Germinal center (tissue), 1 donor: ENCODE measurements around the gene RAD23B.
A peak's percentile ranks its signal among the peaks of the same experiment; 100 is the strongest.

Experiments used
- DNase-seq: peaks from one replicate; pipeline ENCODE4 v3.0.0; 2012; ENCODE audit warnings: mixed read lengths, low spot score

Gene RAD23B

GRCh38 chr9:107269254-107269653, 13.8 kb upstream of the RAD23B start:
- DNase-seq, result no peak

DNA sequence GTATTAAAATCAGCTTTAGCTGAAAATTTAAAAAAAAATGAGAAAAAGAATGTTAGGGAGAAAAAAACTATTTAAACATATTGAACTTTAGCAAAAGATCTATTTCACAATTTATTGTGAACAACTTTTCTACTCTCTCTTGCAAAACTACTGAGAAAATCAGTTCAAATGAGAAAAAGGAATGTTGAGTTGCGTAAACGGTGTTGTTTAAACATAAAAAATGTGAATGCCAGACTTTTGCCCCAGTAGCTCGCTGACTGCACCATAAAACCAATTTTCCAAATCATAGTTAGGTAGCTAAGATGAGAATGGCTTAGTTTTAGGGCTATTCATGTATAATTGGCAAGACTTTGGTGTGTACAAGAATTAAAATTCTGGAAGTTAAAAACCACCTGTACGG, 13.4 kb upstream of the RAD23B start:
- DNase-seq, result no peak

DNA sequence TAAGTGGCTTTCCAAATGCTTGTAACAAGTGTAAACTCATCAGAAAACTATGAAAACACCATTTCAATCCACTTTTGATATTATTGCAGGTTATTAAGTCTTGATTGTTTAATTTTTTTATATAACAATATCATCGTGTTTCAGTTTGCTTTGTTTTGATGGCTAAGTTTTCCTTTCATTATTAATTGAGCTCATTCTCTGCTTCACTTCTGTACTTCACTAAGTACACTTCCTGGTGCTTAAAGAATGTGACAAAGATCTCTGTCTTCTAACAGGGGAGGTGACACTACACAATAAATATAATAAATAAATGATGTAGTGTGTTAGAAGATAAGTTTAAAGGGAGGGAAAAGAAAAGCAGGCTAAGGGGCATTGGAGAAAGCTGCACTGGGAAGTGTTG, 13.0 kb upstream of the RAD23B start:
- no peak for DNase-seq

- DNase-seq, result no peak
Measured at GRCh38 chr9:107270580-107270979, 12.5 kb upstream of the RAD23B start.

DNA sequence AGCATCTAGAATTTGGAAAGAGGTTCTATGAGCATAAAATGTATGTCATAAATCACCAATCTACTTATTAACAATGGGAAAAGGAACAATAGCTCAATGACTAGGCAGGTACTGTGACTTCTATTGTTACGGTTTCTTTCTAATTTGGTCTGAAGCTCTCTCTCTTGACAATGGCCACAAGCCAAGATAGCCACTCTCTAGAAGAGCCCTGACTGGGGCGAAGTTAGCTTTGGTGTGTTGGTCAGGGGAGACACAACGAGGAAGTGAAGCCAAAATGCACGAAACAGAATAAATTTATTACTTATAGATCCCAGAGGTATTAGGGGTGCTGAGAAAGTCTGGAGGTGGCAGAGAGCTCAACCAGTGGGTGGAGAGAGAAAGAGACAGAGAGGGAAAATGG, 9.4 kb upstream of the RAD23B start:
- no peak for DNase-seq

- DNase-seq, result no peak
Measured at GRCh38 chr9:107274096-107274495, 9.0 kb upstream of the RAD23B start.

DNA sequence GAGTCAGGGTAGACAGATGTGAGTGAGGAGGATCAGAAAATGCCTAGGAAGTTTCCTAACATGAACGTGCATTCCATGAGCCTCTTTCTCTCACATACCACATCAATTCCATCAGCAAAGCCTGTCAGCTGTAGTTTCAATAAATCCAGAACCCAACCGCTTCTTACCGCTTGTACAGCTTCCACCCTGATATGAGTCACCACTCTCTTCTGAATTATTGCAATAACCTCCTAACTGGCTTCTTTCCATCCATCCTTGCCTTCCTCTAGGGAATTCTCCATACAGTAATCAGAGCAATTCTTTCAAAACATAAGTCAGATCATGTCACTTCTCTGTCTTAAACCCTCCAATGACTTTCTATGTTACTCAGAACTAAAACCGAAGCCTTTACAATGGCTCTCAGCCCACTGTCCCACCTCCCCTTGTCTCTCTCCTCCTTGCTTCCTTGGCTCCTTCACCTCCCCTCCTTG, 8.1 kb upstream of the RAD23B start:
- DNase-seq, result no peak

- DNase-seq, result no peak
Measured at GRCh38 chr9:107275530-107275929, 7.5 kb upstream of the RAD23B start.

GRCh38 chr9:107276966-107277710, 5.9 kb upstream of the RAD23B start:
- DNase-seq, result no peak

- no peak for DNase-seq
Measured at GRCh38 chr9:107277801-107278200, 5.3 kb upstream of the RAD23B start.

DNA sequence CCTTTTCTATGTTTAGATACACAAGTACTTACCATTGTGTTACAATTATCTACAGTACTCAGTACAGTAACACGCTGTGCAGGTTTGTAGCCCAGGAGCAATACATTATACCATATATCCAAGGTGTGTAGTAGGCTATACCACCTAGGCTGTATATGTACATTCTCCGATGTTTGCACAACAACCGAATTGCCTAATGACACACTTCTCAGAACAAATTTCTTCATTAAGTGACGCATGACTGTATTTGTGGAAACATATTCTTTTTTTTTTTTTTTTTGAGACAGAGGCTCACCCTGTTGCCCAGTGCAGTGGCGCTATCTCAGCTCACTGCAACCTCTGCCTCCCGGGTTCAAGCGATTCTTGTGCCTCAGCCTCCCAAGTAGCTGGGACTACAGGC, 4.0 kb upstream of the RAD23B start:
- DNase-seq, result no peak

GRCh38 chr9:107280543-107280942, 2.5 kb upstream of the RAD23B start:
- no peak for DNase-seq

GRCh38 chr9:107281184-107281583, 1.9 kb upstream of the RAD23B start:
- DNase-seq, result peak; percentile 22

GRCh38 chr9:107281922-107282667, 984 bp upstream of the RAD23B start:
- no peak for DNase-seq

DNA sequence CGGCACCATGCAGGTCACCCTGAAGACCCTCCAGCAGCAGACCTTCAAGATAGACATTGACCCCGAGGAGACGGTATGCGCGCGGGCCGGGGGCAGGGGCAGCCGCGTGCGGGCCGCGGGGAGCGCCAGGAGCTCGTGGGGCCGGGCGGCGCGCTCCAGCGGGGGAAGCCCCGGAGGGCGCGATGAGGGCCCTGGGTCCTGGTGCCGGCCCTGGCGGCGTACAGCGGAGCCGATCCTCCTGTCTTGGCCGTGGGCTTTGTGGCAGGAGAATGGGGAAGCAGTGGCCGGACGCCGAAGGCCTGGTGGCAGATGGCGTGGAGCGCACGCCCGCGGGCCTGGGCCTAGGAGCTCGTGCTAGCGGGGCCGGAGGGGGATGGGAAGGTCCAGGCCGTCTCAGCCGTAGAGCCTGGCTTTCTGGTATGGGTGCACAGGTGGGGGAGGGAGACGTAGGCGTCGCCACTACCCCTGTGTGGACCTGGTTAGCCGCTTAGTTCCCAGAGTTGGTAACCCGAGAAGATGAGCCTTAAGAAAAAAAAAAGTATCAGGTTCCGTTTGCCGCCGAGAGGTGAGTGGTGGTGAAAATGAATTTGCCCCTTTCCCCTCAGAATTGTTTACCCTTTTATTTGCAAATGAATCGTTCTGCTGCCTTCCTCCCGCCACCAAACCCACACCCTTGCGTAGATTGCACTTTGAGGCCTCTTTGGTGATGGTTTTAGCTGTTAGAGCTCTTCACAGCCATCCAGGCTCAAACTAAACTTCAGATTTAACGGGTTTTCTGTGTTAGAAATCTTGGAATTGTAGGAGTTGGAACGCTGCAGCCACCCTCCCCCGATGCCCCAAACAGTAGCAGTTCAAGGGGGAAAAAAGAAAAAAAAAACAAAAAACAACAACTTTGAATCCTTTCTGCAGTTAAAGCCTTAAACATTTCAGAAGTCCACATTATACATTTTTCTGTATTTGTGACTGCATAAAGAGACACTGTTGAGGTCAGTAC, 841 bp downstream of the RAD23B start:
- DNase-seq, result peak; percentile 62

- no peak for DNase-seq
Measured at GRCh38 chr9:107284636-107285035, 1.6 kb downstream of the RAD23B start.

DNA sequence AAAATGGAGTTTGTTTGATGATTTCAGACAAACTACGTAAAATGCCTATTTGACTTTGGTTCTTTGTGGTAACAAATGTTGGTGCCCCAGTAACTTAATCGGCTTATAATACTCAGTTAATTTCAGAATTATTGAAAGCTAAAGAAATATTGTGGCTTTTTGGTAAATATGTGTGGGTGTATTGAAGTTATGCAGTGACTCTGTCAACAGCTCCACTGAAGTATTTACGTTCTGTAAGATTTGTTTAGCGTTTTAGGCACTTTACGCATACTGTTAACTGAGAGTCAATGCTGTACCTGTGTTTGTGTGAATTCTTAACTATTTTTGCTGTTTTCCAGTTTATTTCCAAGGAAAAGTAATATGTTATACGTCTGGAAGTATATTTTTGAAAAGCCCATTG, 2.2 kb downstream of the RAD23B start:
- DNase-seq, result no peak

GRCh38 chr9:107286057-107286456, 3.0 kb downstream of the RAD23B start:
- no peak for DNase-seq

GRCh38 chr9:107288701-107289100, 5.6 kb downstream of the RAD23B start:
- DNase-seq, result no peak

GRCh38 chr9:107290619-107291018, 7.5 kb downstream of the RAD23B start:
- no peak for DNase-seq

- no peak for DNase-seq
Measured at GRCh38 chr9:107292821-107293542, 9.9 kb downstream of the RAD23B start.
